GM13977 (cell line): ENCODE results near the gene GLYR1.

Source experiments
- DNase-seq: peaks from one replicate; pipeline ENCODE4 v3.0.0; 2012; ENCODE audit warnings: low spot score
- in situ Hi-C: fragments of 300-500 bp; cut with MboI; formaldehyde crosslinking; loops from one replicate; pipeline ENCODE4 v1.12.0; 2022; ENCODE audit warnings: low sequenced_read_pairs, low pct_unique_long_range_greater_than_20kb, mixed read lengths, inconsistent platforms; ENCODE audit not compliant: unreplicated experiment
- TF ChIP-seq, protein P1 (sequence below): IDR thresholded peaks from 2 replicates; pipeline ENCODE4 v1.5.1; 2012; ENCODE audit warnings: mild to moderate bottlenecking, control low read depth; ENCODE audit not compliant: insufficient read depth; ENCODE audit errors: extremely low read depth, missing control alignments

Gene GLYR1

DNA sequence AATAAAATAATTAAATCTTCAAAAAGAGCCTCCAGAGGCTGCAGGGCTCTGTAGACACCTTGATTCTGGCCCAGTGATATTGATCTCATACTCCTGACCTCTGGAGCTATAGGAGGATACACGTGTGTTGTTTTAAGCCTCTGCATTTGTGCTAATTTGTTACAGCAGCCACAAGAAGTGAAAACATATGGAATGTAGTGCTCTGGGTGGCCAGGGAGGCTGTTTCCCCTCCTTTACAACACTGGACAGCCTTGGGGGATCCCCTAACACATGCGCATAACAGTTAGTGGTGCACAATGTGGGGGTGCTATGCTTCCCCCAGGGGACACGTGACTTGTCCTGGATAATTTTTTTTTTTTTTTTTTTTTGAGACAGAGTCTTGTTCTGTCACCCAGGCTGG, 75.4 kb downstream of the GLYR1 start:
- TF ChIP-seq, protein P1, sequence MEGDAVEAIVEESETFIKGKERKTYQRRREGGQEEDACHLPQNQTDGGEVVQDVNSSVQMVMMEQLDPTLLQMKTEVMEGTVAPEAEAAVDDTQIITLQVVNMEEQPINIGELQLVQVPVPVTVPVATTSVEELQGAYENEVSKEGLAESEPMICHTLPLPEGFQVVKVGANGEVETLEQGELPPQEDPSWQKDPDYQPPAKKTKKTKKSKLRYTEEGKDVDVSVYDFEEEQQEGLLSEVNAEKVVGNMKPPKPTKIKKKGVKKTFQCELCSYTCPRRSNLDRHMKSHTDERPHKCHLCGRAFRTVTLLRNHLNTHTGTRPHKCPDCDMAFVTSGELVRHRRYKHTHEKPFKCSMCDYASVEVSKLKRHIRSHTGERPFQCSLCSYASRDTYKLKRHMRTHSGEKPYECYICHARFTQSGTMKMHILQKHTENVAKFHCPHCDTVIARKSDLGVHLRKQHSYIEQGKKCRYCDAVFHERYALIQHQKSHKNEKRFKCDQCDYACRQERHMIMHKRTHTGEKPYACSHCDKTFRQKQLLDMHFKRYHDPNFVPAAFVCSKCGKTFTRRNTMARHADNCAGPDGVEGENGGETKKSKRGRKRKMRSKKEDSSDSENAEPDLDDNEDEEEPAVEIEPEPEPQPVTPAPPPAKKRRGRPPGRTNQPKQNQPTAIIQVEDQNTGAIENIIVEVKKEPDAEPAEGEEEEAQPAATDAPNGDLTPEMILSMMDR: no peak

DNA sequence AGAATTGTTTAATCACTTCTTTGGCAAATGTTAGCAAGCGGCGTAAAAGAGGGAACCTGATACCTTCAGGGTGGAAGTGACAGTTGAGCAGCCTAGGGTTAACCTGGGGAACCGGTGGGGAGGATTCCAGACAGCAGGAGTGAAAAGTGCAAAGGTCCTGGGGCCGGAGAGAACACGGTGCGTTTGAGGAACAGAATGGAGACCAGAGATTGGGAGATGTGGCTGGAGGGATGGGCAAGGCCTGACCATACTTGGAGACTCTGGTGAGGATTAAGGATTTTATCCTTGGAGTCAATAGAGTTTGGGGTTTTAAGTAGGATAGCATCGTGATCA, 77.8 kb downstream of the GLYR1 start:
- DNase-seq: no peak
- TF ChIP-seq, protein P1: no peak
- in situ Hi-C loops: no loop called here

More for the DNA sequence above, 75.4 kb downstream of the GLYR1 start:
- DNase-seq: no peak
- in situ Hi-C loops: no loop called here

DNA sequence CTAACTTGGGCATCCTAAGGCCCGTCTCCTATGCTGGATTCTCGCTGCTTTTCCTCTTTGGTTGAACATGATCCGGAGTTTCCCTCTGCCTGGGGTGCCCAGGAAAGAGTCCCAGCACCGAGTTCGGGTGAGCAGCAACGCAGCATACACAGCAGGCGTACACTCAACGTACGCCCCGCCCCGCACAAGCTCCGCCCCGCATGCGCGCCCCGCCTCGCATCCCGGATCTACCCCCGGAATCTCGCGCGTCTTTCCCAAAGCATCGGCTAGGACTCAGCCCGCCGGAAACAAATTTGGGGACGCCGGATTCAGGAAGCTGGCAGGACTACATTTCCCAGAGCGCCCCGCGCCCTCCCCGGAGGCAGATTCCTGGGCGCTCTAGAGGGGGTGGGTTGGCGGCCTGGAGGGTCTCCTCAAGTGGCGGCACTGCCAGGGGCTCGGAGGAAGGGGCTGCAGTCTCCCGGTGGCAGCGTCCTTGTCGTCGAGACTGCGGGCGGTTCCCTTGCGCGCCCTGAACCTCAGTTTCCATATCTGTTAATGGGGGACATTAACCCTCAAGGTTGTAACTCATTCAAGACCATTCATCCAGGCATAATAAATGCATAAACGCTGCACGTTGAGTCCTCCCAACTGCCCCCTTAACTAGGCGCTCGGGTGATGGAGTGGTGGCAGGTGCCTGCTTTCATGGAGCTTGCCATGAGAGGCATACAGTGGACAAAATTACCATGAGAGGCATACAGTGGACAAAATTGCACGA, 78.4 kb downstream of the GLYR1 start:
- peak; percentile 94 for DNase-seq
- TF ChIP-seq, protein P1: no peak
- in situ Hi-C loops: no loop called here

DNA sequence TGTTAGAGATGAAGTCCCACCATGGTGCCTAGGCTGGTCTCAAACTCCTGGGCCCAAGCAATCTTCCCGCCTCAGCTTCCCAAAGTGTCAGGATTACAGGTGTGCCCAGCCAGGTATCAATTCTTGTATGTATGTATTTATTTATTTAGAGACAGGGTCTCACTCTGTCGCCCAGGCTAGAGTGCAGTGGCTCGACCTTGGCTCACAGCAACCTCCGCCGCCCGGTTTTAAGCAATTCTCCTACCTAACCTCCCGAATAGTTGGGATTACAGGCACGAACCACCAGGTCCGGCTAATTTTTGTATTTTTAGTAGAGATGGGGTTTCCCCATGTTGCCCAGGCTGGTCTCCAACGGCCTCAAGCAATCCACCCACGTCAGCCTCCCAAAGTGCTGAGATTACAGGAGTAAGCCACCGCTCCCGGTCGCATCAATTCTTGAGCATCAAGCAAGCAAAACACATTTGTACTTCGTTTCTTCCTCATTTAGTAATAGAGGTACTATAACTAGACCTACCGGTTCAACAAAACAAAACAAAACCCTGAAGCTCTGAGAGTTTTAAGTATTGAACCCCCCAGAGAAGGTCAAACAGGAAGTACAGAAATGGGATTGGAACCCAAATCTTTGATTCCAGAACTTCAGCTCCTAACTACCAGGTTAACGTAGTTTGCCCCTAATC, 79.1 kb downstream of the GLYR1 start:
- DNase-seq: no peak
- TF ChIP-seq, protein P1: no peak
- in situ Hi-C loops: no loop called here

DNA sequence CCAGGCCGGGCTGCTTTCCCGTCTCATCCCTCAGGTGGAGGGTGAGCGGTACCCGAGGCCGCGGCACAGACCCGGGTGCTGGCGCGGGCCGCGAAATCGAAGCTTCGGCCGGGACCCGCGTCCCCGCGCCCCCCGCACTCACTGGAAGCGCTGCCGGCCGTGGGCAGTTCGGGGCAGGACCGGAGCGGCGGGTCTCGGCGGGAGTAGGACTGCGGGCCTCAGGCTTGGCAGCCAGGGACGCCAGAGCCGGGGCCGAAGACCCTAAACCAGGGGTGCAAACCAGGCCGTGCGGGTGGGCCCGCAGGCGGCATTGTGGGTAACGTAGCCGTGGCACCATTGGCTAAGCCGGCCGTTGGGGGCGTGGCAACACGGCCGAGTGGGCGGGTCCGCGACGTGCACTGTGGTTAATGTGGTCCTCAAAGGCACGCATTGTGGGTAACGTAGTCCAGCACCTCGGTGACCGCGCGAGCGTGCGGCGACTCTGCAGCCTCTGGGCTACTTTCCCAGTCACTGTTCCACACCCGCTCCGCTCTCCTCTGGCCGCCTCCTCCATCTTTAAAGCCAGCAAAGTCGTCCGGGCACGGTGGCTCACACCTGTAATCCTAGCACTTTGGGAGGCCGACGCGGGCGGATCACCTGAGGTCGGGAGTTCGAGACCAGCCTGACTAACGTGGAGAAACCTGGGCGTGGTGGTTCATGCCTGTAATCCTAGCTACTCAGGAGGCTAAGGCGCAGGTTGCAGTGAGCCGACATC, 80.0 kb downstream of the GLYR1 start, which contains the start of gene ZNF500:
Gene ZNF500 (minus strand): TSS at position 288 of the 754 bp plus-strand sequence. CDS start 1,184 bp downstream, outside the sequence.
- DNase-seq: peak; percentile 97
- TF ChIP-seq, protein P1: no peak
- in situ Hi-C loops: no loop called here

DNA sequence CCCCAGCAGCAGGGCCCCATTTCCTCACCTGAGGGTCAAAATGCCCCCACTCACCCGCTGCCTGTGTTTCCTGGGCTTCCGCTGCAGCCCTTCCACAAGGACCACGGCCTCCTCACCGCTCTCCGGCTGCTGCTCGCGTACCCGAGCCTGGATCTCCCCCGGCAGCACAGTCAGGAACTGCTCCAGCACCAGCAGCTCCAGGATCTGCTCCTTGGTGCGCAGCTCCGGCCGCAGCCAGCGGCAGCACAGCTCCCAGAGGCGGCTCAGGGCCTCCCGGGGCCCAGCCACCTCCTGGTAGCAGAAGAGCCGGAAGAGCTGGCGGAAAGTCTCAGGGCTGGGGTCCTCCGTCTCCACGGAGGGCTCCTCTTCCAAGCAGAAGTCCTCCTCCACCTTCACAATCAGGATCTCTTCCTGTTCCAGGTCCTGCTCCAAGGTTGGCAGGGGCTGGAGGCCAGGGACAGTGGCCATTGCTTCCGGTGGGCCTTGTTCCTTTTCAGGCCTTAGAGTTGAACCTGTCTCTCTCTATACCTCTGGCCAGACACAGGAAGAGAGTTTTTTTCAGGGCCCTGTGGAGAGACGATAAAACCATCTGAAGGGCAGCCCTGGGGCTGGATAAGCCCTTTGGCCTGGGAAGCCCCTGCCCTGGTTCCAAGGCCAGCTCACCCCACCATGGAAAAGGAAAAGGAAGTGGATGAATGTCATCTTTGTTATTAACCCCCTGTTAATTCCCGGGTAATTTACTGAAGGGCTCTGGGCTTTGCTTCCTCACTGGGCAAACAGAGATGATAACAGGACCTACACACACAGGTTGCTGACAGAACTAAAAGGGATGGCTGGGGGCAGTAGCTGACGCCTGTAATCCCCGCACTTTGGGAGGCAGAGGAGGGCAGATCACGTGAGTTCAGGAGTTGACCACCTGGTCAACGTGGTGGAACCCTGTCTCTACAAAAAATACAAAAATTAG, 81.3 kb downstream of the GLYR1 start:
- TF ChIP-seq, protein P1: no peak
- in situ Hi-C loops: no loop called here
- DNase-seq: no peak
